ENCODE measurements around the gene STAC.

Gene STAC

GRCh38 chr3:36595511-36595910 lies 215.2 kb downstream of the STAC start:
- no peak for DNase-seq (ENCODE audit: low read depth)

GRCh38 chr3:36596419-36596818 lies 216.1 kb downstream of the STAC start:
- DNase-seq (ENCODE audit: low read depth): no peak

- no peak for DNase-seq (ENCODE audit: low read depth)
Measured at GRCh38 chr3:36597422-36597821, 217.1 kb downstream of the STAC start.
